IMR-90 (cell line): ENCODE measurements around the gene ZNF512B. TPM values are rescaled to one million over a fixed set of nuclear protein-coding genes. Genes with fewer than 3 reads are reported as not detected.

Source experiments
- ATAC-seq: fragments of 200-7000 bp; cut with Tn5 transposase; 2 replicates; pipeline ENCODE4 v1.9.1; 2020; ENCODE audit warnings: low read depth, mild to moderate bottlenecking, moderate library complexity
- BruUV-seq: library from RNA; stranded (reverse); fragments of 400-500 nt; replicated peaks from 2 replicates; lab custom pipeline; 2021; lab: Mats Ljungman, UMichigan
- CTCF ChIA-PET: fragments of 300-600 bp; formaldehyde crosslinking; extraction: SDS; loops from one replicate; lab custom pipeline; 2021; ENCODE audit warnings: antibody characterized with exemption; lab: Yijun Ruan, JAX
- POLR2A ChIA-PET: fragments of 300-600 bp; sonication (Branson Sonifier 250); formaldehyde crosslinking; loops from one replicate; lab custom pipeline; 2022; ENCODE audit warnings: antibody characterized with exemption; ENCODE audit not compliant: unreplicated experiment; lab: Charles Lee
- DNase-seq: peaks from one replicate; pipeline ENCODE4 v3.0.0; 2013
- H2AFZ ChIP-seq: replicated peaks from 2 replicates; pipeline ENCODE3; 2013; ENCODE audit warnings: low read length, mild to moderate bottlenecking; ENCODE audit not compliant: poor library complexity
- H2AK5ac ChIP-seq: 2 replicates; pipeline ENCODE4 v1.6.1; 2013; ENCODE audit warnings: low read depth, low read length, inconsistent platforms
- H2AK9ac ChIP-seq: replicated peaks from 2 replicates; pipeline ENCODE3; 2013; ENCODE audit warnings: mild to moderate bottlenecking, low read depth, low read length, moderate library complexity; ENCODE audit not compliant: poor library complexity
- H2BK120ac ChIP-seq: 2 replicates; pipeline ENCODE4 v1.6.1; 2013; ENCODE audit warnings: low read depth, low read length, inconsistent platforms
- H2BK15ac ChIP-seq: 3 replicates; pipeline ENCODE4 v1.6.1; 2013; ENCODE audit warnings: low read depth, low read length, inconsistent platforms
- H2BK20ac ChIP-seq: 2 replicates; pipeline ENCODE4 v1.6.1; 2013; ENCODE audit warnings: low read depth, mild to moderate bottlenecking, inconsistent platforms, low read length, moderate library complexity
- H2BK5ac ChIP-seq: 2 replicates; pipeline ENCODE4 v1.6.1; 2013; ENCODE audit warnings: mild to moderate bottlenecking, low read depth, low read length, inconsistent platforms; ENCODE audit not compliant: poor library complexity, severe bottlenecking
- H3K14ac ChIP-seq: replicated peaks from 2 replicates; pipeline ENCODE4 v1.6.1; 2013; ENCODE audit warnings: low read depth, low read length, inconsistent platforms
- H3K18ac ChIP-seq: 2 replicates; pipeline ENCODE4 v1.6.1; 2013; ENCODE audit warnings: low read depth, low read length, control low read depth
- H3K23ac ChIP-seq: 2 replicates; pipeline ENCODE4 v1.6.1; 2013; ENCODE audit warnings: low read depth, low read length, inconsistent platforms
- H3K27ac ChIP-seq: 2 replicates; pipeline ENCODE4 v1.5.1; 2013; ENCODE audit warnings: mild to moderate bottlenecking, control low read depth, low read length; ENCODE audit not compliant: insufficient read depth
- H3K27me3 ChIP-seq: 2 replicates; pipeline ENCODE4 v1.6.1; 2013; ENCODE audit warnings: low read length; ENCODE audit not compliant: control insufficient read depth, insufficient read depth
- H3K36me3 ChIP-seq: 2 replicates; pipeline ENCODE4 v1.6.1; 2013; ENCODE audit warnings: low read length, mixed read lengths; ENCODE audit not compliant: control insufficient read depth, insufficient read depth
- H3K4ac ChIP-seq: 2 replicates; pipeline ENCODE4 v1.6.1; 2013; ENCODE audit warnings: low read depth, low read length, inconsistent platforms
- H3K4me1 ChIP-seq: 2 replicates; pipeline ENCODE4 v1.6.1; 2013; ENCODE audit warnings: low read length, mixed read lengths; ENCODE audit not compliant: control insufficient read depth, insufficient read depth
- H3K4me2 ChIP-seq: 2 replicates; pipeline ENCODE4 v1.6.1; 2013; ENCODE audit warnings: low read depth, mild to moderate bottlenecking, control low read depth, low read length, moderate library complexity
- H3K4me3 ChIP-seq: 2 replicates; pipeline ENCODE4 v1.5.1; 2013; ENCODE audit warnings: low read depth, mild to moderate bottlenecking, control low read depth, low read length, moderate library complexity; ENCODE audit not compliant: insufficient read depth
- H3K56ac ChIP-seq: 2 replicates; pipeline ENCODE4 v1.6.1; 2013; ENCODE audit warnings: low read length, inconsistent platforms; ENCODE audit not compliant: insufficient read depth; ENCODE audit errors: extremely low read depth
- H3K79me1 ChIP-seq, 2 experiments: 2 replicates each; pipeline ENCODE4 v1.6.1; 2013; ENCODE audit warnings: low read length in 2 of 2, inconsistent platforms in 1 of 2, low read depth in 1 of 2
- H3K9ac ChIP-seq: 2 replicates; pipeline ENCODE4 v1.6.1; 2013; ENCODE audit warnings: low read depth, low read length, control low read depth
- H3K9me1 ChIP-seq: 2 replicates; pipeline ENCODE4 v1.6.1; 2013; ENCODE audit warnings: low read length, inconsistent platforms; ENCODE audit not compliant: insufficient read depth
- H3K9me3 ChIP-seq: 2 replicates; pipeline ENCODE4 v1.6.1; 2013; ENCODE audit warnings: low read length; ENCODE audit not compliant: control insufficient read depth, insufficient read depth
- H4K20me1 ChIP-seq: 2 replicates; pipeline ENCODE4 v1.6.1; 2013; ENCODE audit warnings: low read length, inconsistent platforms; ENCODE audit not compliant: insufficient read depth
- H4K5ac ChIP-seq: 2 replicates; pipeline ENCODE4 v1.6.1; 2013; ENCODE audit warnings: mild to moderate bottlenecking, low read depth, low read length, control low read depth
- H4K8ac ChIP-seq, 2 experiments: 2 replicates each; pipeline ENCODE4 v1.6.1; 2013; ENCODE audit warnings: low read depth in 2 of 2, low read length in 2 of 2, control low read depth in 1 of 2, inconsistent platforms in 1 of 2
- H4K91ac ChIP-seq: 2 replicates; pipeline ENCODE4 v1.6.1; 2013; ENCODE audit warnings: low read depth, low read length, inconsistent platforms; ENCODE audit not compliant: insufficient read depth
- BHLHE40 ChIP-seq: fragments of 150-350 bp; IDR thresholded peaks from 2 replicates; pipeline ENCODE4 v1.6.1; 2016; ENCODE audit warnings: mild to moderate bottlenecking, low read depth, low read length
- CHD1 ChIP-seq: IDR thresholded peaks from 2 replicates; pipeline ENCODE4 v1.6.1; 2012; ENCODE audit warnings: low read depth, low read length, improper control_type of control experiment
- CTCF ChIP-seq: conservative IDR thresholded peaks from 2 replicates; pipeline ENCODE4 v1.5.1; 2012; ENCODE audit warnings: mild to moderate bottlenecking, low read depth, low read length, improper control_type of control experiment
- ELK1 ChIP-seq: fragments of 150-350 bp; IDR thresholded peaks from 2 replicates; pipeline ENCODE4 v1.6.1; 2016; ENCODE audit warnings: low read depth, mild to moderate bottlenecking, low read length, moderate library complexity, borderline replicate concordance
- MAFK ChIP-seq: IDR thresholded peaks from 2 replicates; pipeline ENCODE4 v1.6.1; 2012; ENCODE audit warnings: low read depth, low read length, improper control_type of control experiment
- MAZ ChIP-seq: IDR thresholded peaks from 2 replicates; pipeline ENCODE4 v1.6.1; 2012; ENCODE audit warnings: low read depth, mild to moderate bottlenecking, low read length, improper control_type of control experiment, moderate library complexity, borderline replicate concordance
- MXI1 ChIP-seq: IDR thresholded peaks from 2 replicates; pipeline ENCODE4 v1.6.1; 2012; ENCODE audit warnings: low read depth, mild to moderate bottlenecking, low read length, moderate library complexity, borderline replicate concordance
- NFE2L2 ChIP-seq: fragments of 150-350 bp; IDR thresholded peaks from 2 replicates; pipeline ENCODE4 v1.6.1; 2016; ENCODE audit warnings: low read depth, mild to moderate bottlenecking, low read length
- RAD21 ChIP-seq: IDR thresholded peaks from 2 replicates; pipeline ENCODE4 v1.6.1; 2012; ENCODE audit warnings: low read length, improper control_type of control experiment
- RCOR1 ChIP-seq: IDR thresholded peaks from 2 replicates; pipeline ENCODE4 v1.6.1; 2012; ENCODE audit warnings: mild to moderate bottlenecking, low read length, improper control_type of control experiment; ENCODE audit not compliant: insufficient replicate concordance
- RFX5 ChIP-seq: IDR thresholded peaks from 2 replicates; pipeline ENCODE4 v1.8.0; 2012; ENCODE audit warnings: low read depth, mild to moderate bottlenecking, low read length, moderate library complexity
- SMC3 ChIP-seq: fragments of 150-350 bp; IDR thresholded peaks from 2 replicates; pipeline ENCODE4 v1.6.1; 2016; ENCODE audit warnings: low read depth, mild to moderate bottlenecking, antibody characterized with exemption, low read length, moderate library complexity
- USF2 ChIP-seq: fragments of 150-350 bp; IDR thresholded peaks from 2 replicates; pipeline ENCODE4 v1.6.1; 2017; ENCODE audit warnings: mild to moderate bottlenecking, antibody characterized with exemption, low read length, low read depth
- WGBS, 2 experiments: methylation state at CpG; one replicate each; pipeline versions ENCODE4 v1.1.5 to v1.1.7; 2013; ENCODE audit warnings: missing lambda C conversion rate in 2 of 2; ENCODE audit not compliant: insufficient read length in 1 of 2; ENCODE audit errors: extremely low coverage in 2 of 2; 5-methylcytosine and 5-hydroxymethylcytosine counted together
- dilution Hi-C: fragments of 300-500 bp; cut with HindIII; formaldehyde crosslinking; loops from one replicate; pipeline ENCODE4 v1.14.3; 2018; ENCODE audit warnings: low sequenced_read_pairs; ENCODE audit not compliant: unreplicated experiment
- in situ Hi-C: fragments of 300-500 bp; cut with MboI; formaldehyde crosslinking; loops from 3 replicates; pipeline ENCODE4 v1.14.3; 2019; ENCODE audit warnings: low sequenced_read_pairs, inconsistent platforms, mixed read lengths
- intact Hi-C: fragments of 100-400 bp; cut with micrococcal nuclease; formaldehyde crosslinking; loops from 2 replicates; pipeline ENCODE4 v1.10.0; 2022
- polyA plus RNA-seq, 3 experiments: library from polyadenylated mRNA; depleted of rRNA; stranded (reverse); fragments of >200 nt; gene quantifications; 2 replicates each; pipeline ENCODE4 v1.2.3, GENCODE V29; 2012; ENCODE audit warnings: low replicate concordance in 1 of 3
- total RNA-seq: library from RNA; depleted of rRNA; stranded (reverse); fragments of >200 nt; gene quantifications from 2 replicates; pipeline ENCODE4 v1.2.3, GENCODE V29; 2012

Gene ZNF512B
- total and polyA plus RNA-seq, 2 of the 4 experiments (the other 2 are of a cell fraction) = 6.5 to 15.6 TPM

GRCh38 chr20:63962426-63963347 lies 7.0 kb downstream of the ZNF512B start:
- Histone ChIP-seq H3K23ac (no peak overlapping the region), H3K36me3 (peaks cover 65% of the 10 kb centered on the region), H4K20me1 (no peaks in the 10 kb centered on the region; the same call in none of the 2 replicates), H3K14ac (no peak overlapping the region), H3K56ac (no peak overlapping the region), H3K27ac (no peak overlapping the region), H3K4me1 (peaks cover 2% of the 10 kb centered on the region; the same call in 1 of the 2 replicates), H2AFZ (peak overlapping the region; percentile 51), H3K79me1 (peaks cover 0 to 10% of the 10 kb centered on the region in 2 experiments; a peak in 3 of 4 replicates), H3K27me3 (no peaks in the 10 kb centered on the region), H3K4me3 (no peak overlapping the region), H2AK9ac (no peak overlapping the region), H3K9ac (no peak overlapping the region), H4K5ac (no peak overlapping the region), H4K91ac (no peak overlapping the region), H4K8ac (no peak overlapping the region), H3K9me3 (no peaks in the 10 kb centered on the region), H3K4ac (no peak overlapping the region), H3K18ac (no peak overlapping the region), H2BK20ac (no peak overlapping the region), H2AK5ac (no peak overlapping the region), H2BK15ac (no peak overlapping the region), H3K4me2 (no peak overlapping the region), H2BK5ac (no peak overlapping the region), H2BK120ac (no peak overlapping the region), H3K9me1 (no peaks in the 10 kb centered on the region)
- ATAC-seq (no peak), DNase-seq (no peak)
- TF ChIP-seq CHD1 (no peak), SMC3 (no peak), USF2 (no peak), ELK1 (no peak), MAZ (no peak), CTCF (no peak), MAFK (no peak), RAD21 (no peak), RCOR1 (no peak), MXI1 (no peak), RFX5 (no peak), NFE2L2 (no peak), BHLHE40 (no peak)
- POLR2A ChIA-PET = no interaction called here
- in situ Hi-C loops = no loop called here
- 94% methylated on average over 28 of the region's 61 CpGs; no CpG with 5 or more reads in 1 of the 2 experiments for WGBS, 2 experiments
- CTCF ChIA-PET = no interaction called here
- dilution Hi-C loops = no loop called here
- no TSS peak for BruUV-seq
- intact Hi-C loops = no loop called here
